Measurements from ENCODE around the gene LCN12.

The LCN12 gene

DNA sequence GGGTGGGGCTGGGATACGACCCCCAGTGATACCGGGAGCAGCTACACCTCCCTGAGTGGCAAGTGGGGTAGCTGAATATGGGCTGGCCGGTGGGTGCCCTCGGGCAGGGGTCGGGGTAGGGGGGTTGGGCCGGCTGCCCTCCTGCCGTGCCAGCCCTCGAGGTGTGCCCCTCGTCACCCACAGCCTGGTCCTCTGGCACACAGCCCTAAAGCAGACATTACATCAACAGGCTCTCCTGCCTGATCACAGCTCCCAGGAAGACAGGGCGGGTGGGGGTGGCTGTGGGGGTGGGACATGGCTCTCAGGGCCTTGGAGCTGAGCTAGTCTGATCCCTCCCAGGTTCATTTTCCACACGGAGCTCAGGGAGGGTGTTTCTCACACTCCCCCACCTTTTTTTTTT is 30.8 kb upstream of the LCN12 start:
- Mint-ChIP-seq H3K27ac (no peak overlapping the region), H3K36me3 (ENCODE audit: low read depth) (peaks cover 92% of the 10 kb centered on the region), H3K4me3 (no peak overlapping the region), H3K4me1 (ENCODE audit: low read depth) (no peaks in the 10 kb centered on the region), H3K9me3 (no peaks in the 10 kb centered on the region), H3K27me3 (no peaks in the 10 kb centered on the region)
- intact Hi-C loops (cut with micrococcal nuclease), result no loop called here

DNA sequence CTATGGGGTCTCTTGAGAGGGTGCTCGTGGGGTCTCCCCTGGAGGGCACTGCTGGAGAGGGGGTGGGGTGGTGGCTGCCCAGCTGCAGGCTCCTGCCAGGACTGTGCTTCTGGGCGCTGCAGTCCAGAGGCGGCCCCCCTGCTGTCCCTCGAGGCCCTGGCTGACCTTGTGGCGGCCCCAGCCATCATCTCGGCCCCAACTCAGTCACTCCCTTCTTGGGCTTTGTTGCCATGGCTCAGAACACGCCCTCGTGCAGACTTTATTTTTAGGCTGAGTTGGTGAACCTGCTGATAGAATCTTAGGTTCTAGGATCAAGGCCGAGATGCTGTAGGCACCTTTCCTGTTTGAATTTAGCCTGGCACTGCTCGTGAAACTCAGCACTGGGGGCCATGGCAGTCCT is 30.4 kb upstream of the LCN12 start:
- Mint-ChIP-seq H3K4me3 (no peak overlapping the region), H3K4me1 (ENCODE audit: low read depth) (no peaks in the 10 kb centered on the region), H3K9me3 (no peaks in the 10 kb centered on the region), H3K36me3 (ENCODE audit: low read depth) (peaks cover 92% of the 10 kb centered on the region), H3K27me3 (no peaks in the 10 kb centered on the region), H3K27ac (no peak overlapping the region)
- intact Hi-C loops (cut with micrococcal nuclease), result no loop called here

GRCh38 chr9:136922540-136922939 is 29.5 kb upstream of the LCN12 start:
- peaks cover under 1% of the 10 kb centered on the region for H3K4me1 Mint-ChIP-seq (ENCODE audit: low read depth)
- no peak overlapping the region for H3K27ac Mint-ChIP-seq
- no peak overlapping the region for H3K4me3 Mint-ChIP-seq
- peaks cover 92% of the 10 kb centered on the region for H3K36me3 Mint-ChIP-seq (ENCODE audit: low read depth)
- intact Hi-C loops (cut with micrococcal nuclease), result no loop called here
- no peaks in the 10 kb centered on the region for H3K27me3 Mint-ChIP-seq
- H3K9me3 Mint-ChIP-seq, result no peaks in the 10 kb centered on the region

- Mint-ChIP-seq H3K36me3 (ENCODE audit: low read depth) (peaks cover 94% of the 10 kb centered on the region), H3K9me3 (no peaks in the 10 kb centered on the region), H3K27ac (no peak overlapping the region), H3K4me3 (no peak overlapping the region), H3K4me1 (ENCODE audit: low read depth) (peaks cover 14% of the 10 kb centered on the region), H3K27me3 (no peaks in the 10 kb centered on the region)
- intact Hi-C loops (cut with micrococcal nuclease), result no loop called here
Observed at GRCh38 chr9:136923881-136924280, 28.2 kb upstream of the LCN12 start.

DNA sequence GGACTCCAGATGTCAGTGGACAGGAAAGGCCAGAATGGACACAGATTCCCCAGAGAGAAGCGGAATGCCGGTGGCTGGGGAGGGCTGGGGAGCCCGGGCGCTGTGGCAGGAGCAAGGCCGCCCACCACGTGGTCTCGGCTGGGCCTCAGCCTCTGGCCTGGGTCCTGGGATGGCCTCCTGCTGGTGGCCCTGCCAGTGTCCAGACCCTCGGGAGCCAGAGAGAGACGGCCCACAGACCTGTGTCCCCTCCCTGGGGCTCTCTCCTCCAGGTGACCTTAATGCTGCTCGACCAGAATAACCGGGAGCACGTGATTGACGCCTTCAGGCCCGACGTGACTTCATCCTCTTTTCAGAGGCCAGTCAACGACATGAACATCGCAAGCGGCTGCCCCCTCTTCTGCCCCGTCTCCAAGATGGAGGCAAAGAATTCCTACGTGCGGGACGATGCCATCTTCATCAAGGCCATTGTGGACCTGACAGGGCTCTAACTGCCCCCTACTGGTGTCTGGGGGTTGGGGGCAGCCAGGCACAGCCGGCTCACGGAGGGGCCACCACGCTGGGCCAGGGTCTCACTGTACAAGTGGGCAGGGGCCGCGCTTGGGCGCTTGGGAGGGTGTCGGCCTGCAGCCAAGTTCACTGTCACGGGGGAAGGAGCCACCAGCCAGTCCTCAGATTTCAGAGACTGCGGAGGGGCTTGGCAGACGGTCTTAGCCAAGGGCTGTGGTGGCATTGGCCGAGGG is 26.5 kb upstream of the LCN12 start:
- Mint-ChIP-seq H3K27me3 (no peaks in the 10 kb centered on the region), H3K27ac (no peak overlapping the region), H3K36me3 (ENCODE audit: low read depth) (peaks cover 86% of the 10 kb centered on the region), H3K4me1 (ENCODE audit: low read depth) (peaks cover 16% of the 10 kb centered on the region), H3K4me3 (no peak overlapping the region), H3K9me3 (no peaks in the 10 kb centered on the region)
- intact Hi-C loops (cut with micrococcal nuclease), result no loop called here

DNA sequence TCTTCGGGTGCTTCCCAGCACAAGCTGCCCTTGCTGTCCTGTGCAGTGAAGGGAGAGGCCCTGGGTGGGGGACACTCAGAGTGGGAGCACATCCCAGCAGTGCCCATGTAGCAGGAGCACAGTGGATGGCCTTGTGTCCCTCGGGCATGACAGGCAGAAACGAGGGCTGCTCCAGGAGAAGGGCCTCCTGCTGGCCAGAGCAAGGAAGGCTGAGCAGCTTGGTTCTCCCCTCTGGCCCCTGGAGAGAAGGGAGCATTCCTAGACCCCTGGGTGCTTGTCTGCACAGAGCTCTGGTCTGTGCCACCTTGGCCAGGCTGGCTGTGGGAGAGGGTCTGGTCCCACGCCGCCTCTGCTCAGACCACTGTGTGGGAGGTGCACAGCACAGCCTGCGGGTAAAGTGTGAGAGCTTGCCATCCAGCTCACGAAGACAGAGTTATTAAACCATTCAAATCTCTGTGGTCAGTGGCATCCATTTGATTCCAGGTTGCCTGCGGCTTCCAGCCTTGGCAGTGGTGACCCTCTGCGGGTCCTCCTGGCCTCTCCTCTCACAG is 25.8 kb upstream of the LCN12 start:
- peaks cover 79% of the 10 kb centered on the region for H3K36me3 Mint-ChIP-seq (ENCODE audit: low read depth)

GRCh38 chr9:136926749-136927148 is 25.3 kb upstream of the LCN12 start:
- H3K4me1 Mint-ChIP-seq (ENCODE audit: low read depth), result peaks cover 16% of the 10 kb centered on the region
- H3K4me3 Mint-ChIP-seq, result no peak overlapping the region
- peaks cover 74% of the 10 kb centered on the region for H3K36me3 Mint-ChIP-seq (ENCODE audit: low read depth)
- no peak overlapping the region for H3K27ac Mint-ChIP-seq
- H3K9me3 Mint-ChIP-seq, result no peaks in the 10 kb centered on the region
- intact Hi-C loops (cut with micrococcal nuclease), result no loop called here
- H3K27me3 Mint-ChIP-seq, result no peaks in the 10 kb centered on the region

More for the DNA sequence above, 25.8 kb upstream of the LCN12 start:
- Mint-ChIP-seq H3K9me3 (no peaks in the 10 kb centered on the region), H3K4me1 (ENCODE audit: low read depth) (peaks cover 16% of the 10 kb centered on the region), H3K4me3 (no peak overlapping the region), H3K27ac (no peak overlapping the region), H3K27me3 (no peaks in the 10 kb centered on the region)
- intact Hi-C loops (cut with micrococcal nuclease), result no loop called here

DNA sequence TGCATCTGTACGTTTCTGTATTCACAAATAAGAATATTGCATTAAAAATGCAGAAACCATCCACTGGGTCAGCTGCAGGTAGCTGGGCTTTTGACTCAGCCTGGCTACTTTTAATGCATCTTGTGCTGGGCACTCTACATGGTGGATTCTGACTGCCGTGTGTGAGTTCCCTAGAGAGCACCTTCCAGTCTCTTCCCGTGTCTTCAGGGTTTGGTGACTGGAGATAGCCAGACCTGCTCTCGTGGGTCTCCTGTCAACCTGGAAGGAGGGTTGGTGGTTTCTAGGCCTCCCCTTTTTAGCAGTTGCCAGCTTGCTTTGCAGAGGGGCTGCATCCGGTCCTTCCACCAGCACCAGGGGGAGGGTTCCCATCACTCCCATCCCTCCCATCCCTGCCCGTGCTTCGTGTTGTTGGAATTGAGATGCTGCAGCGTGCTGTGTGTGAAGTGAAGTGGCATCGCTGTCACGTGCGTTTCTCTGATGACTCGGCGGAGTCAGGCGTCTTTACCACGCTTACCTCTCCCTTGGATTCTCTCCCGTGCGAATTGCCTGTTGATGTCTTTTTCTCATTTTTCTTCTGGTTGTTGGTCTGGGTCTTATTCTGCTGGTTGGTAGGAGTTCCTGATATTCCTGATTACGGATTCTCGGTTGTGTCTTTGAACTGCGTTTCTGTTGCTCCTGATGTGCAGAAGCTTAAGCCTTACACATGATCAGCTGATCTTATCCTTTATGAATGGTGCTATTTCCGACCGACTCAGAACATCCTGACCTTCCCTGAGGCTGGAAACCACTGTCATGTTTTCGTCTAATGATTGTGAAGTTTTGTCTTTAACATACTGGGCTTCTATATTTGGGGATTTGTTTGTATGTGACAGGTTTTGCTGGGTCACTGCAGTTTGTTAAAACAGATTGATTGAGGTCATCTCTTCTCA is 24.5 kb upstream of the LCN12 start:
- Mint-ChIP-seq H3K9me3 (no peaks in the 10 kb centered on the region), H3K27me3 (no peaks in the 10 kb centered on the region), H3K4me3 (no peak overlapping the region), H3K4me1 (ENCODE audit: low read depth) (peaks cover 16% of the 10 kb centered on the region), H3K36me3 (ENCODE audit: low read depth) (peaks cover 65% of the 10 kb centered on the region), H3K27ac (peak overlapping the region; percentile 21)
- intact Hi-C loops (cut with micrococcal nuclease), result no loop called here

DNA sequence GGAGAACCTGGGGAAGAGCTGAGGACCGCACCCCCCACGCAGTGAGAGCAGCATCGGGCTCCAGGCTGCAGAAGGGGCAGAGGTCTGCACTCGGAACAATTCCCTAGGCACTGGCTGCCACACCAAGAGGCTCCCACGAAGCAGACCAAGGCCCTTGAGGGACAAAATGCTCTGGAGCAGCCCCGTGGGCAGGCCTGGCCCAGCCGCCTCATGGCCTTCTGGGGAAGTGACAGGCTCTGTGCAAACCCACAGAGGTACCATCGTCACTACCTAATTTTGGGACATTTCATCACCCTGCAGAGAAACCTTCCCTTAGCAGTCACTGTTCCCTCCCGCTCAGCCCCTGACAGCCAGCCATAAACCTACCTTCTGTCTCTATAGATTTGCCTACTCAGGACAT is 23.5 kb upstream of the LCN12 start:
- H3K4me1 Mint-ChIP-seq (ENCODE audit: low read depth), result peaks cover 24% of the 10 kb centered on the region
- H3K9me3 Mint-ChIP-seq, result no peaks in the 10 kb centered on the region
- H3K27me3 Mint-ChIP-seq, result no peaks in the 10 kb centered on the region
- no peak overlapping the region for H3K4me3 Mint-ChIP-seq
- intact Hi-C loops (cut with micrococcal nuclease), result no loop called here
- peaks cover 56% of the 10 kb centered on the region for H3K36me3 Mint-ChIP-seq (ENCODE audit: low read depth)
- H3K27ac Mint-ChIP-seq, result peak overlapping the region; percentile 21

GRCh38 chr9:136930014-136930413 is 22.1 kb upstream of the LCN12 start:
- H3K9me3 Mint-ChIP-seq, result no peaks in the 10 kb centered on the region
- H3K4me1 Mint-ChIP-seq (ENCODE audit: low read depth), result peaks cover 24% of the 10 kb centered on the region
- H3K27ac Mint-ChIP-seq, result no peak overlapping the region
- no peaks in the 10 kb centered on the region for H3K27me3 Mint-ChIP-seq
- intact Hi-C loops (cut with micrococcal nuclease), result no loop called here
- no peak overlapping the region for H3K4me3 Mint-ChIP-seq
- peaks cover 41% of the 10 kb centered on the region for H3K36me3 Mint-ChIP-seq (ENCODE audit: low read depth)

GRCh38 chr9:136931611-136932130 is 20.4 kb upstream of the LCN12 start:
- no peak overlapping the region for H3K4me3 Mint-ChIP-seq
- H3K27ac Mint-ChIP-seq, result no peak overlapping the region
- peaks cover 31% of the 10 kb centered on the region for H3K4me1 Mint-ChIP-seq (ENCODE audit: low read depth)
- no peaks in the 10 kb centered on the region for H3K9me3 Mint-ChIP-seq
- H3K36me3 Mint-ChIP-seq (ENCODE audit: low read depth), result peaks cover 25% of the 10 kb centered on the region
- intact Hi-C loops (cut with micrococcal nuclease), result no loop called here
- H3K27me3 Mint-ChIP-seq, result no peaks in the 10 kb centered on the region

GRCh38 chr9:136934277-136934676 is 17.8 kb upstream of the LCN12 start:
- Mint-ChIP-seq H3K4me3 (no peak overlapping the region), H3K36me3 (ENCODE audit: low read depth) (peaks cover 21% of the 10 kb centered on the region), H3K4me1 (ENCODE audit: low read depth) (peaks cover 24% of the 10 kb centered on the region), H3K27me3 (no peaks in the 10 kb centered on the region), H3K9me3 (no peaks in the 10 kb centered on the region), H3K27ac (no peak overlapping the region)
- intact Hi-C loops (cut with micrococcal nuclease), result no loop called here

DNA sequence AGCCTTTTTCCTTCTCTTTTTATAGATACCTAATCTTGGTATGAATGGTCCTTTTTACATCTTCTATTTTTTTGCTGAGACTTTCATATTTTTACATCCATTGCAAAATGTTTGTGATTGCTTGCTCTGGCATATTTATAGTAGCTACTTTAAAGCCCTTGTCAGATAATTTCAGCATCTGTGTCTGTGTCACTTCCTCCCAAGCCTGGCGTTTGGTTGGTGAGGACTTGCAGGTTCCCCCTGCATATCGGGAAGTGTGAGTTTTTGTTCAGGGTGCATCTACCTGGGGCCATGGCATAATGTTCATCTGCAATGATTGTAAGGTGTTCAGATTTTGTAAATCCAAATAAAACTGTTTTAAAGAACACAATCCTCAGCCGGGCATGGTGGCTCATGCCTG is 16.4 kb upstream of the LCN12 start:
- peaks cover 27% of the 10 kb centered on the region for H3K36me3 Mint-ChIP-seq (ENCODE audit: low read depth)
- intact Hi-C loops (cut with micrococcal nuclease), result no loop called here
- H3K4me1 Mint-ChIP-seq (ENCODE audit: low read depth), result peaks cover 30% of the 10 kb centered on the region
- no peak overlapping the region for H3K27ac Mint-ChIP-seq
- H3K9me3 Mint-ChIP-seq, result no peaks in the 10 kb centered on the region
- no peak overlapping the region for H3K4me3 Mint-ChIP-seq
- H3K27me3 Mint-ChIP-seq, result no peaks in the 10 kb centered on the region

DNA sequence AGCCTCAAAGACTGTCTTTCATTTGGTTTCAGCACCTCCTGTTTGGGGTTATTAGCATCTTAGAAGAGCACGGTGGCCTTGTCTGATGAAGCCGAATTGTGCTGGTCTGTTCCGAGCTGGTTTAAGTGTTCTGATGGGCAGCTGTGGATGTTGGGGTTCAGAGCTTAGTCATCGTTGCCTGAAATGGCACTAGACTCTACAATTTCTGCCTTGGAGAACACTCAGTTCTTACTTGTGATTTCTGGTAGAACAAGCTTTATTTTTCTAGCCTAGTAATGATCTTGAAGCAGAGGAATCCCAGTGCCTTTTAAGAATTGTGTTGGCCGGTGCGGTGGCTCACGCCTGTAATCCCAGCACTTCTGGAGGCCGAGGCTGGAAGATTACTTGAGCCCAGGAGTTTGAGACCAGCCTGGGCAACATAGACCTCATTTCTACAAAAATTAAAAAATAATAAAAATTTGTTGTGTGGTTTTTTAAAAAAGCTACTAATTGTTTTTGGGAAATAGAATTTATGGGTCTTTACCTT is 15.4 kb upstream of the LCN12 start:
- H3K4me3 Mint-ChIP-seq, result no peak overlapping the region
- no peaks in the 10 kb centered on the region for H3K27me3 Mint-ChIP-seq
- H3K4me1 Mint-ChIP-seq (ENCODE audit: low read depth), result peaks cover 30% of the 10 kb centered on the region
- no peaks in the 10 kb centered on the region for H3K9me3 Mint-ChIP-seq
- intact Hi-C loops (cut with micrococcal nuclease), result no loop called here
- H3K27ac Mint-ChIP-seq, result no peak overlapping the region
- peaks cover 38% of the 10 kb centered on the region for H3K36me3 Mint-ChIP-seq (ENCODE audit: low read depth)

Data from dendritic cell treated with granulocyte-macrophage colony-stimulating factor and Interleukin-4, amounts not matched to agents 40 ng/mL and 50 ng/mL, for 4 days (primary cell).